WTC11 (cell line): ENCODE measurements around the gene SLC25A48.

Experiments
- CREB1 ChIP-seq: sonication (generic); formaldehyde crosslinking; IDR thresholded peaks from 2 replicates; pipeline ENCODE4 v1.8.0; 2023; ENCODE audit warnings: mild to moderate bottlenecking, missing genetic modification reagents
- CTCF ChIP-seq: fragments of 200-600 bp; IDR thresholded peaks from 2 replicates; pipeline ENCODE4 v1.8.0; 2022; ENCODE audit warnings: antibody characterized with exemption
- JUN ChIP-seq: sonication (generic); formaldehyde crosslinking; IDR thresholded peaks from 2 replicates; pipeline ENCODE4 v1.8.0; 2023; ENCODE audit warnings: mild to moderate bottlenecking, missing genetic modification reagents
- KAT7 ChIP-seq: sonication (generic); formaldehyde crosslinking; IDR thresholded peaks from 2 replicates; pipeline ENCODE4 v1.8.1; 2023; ENCODE audit warnings: missing genetic modification reagents, mild to moderate bottlenecking, borderline replicate concordance
- ZNF263 ChIP-seq: sonication (generic); formaldehyde crosslinking; IDR thresholded peaks from 2 replicates; pipeline ENCODE4 v1.8.1; 2022; ENCODE audit warnings: low read depth, mild to moderate bottlenecking, moderate library complexity, missing genetic modification reagents
- TF ChIP-seq, protein P1 (sequence below): sonication (generic); formaldehyde crosslinking; IDR thresholded peaks from 2 replicates; pipeline ENCODE4 v1.8.1; 2023; ENCODE audit warnings: mild to moderate bottlenecking, missing genetic modification reagents

- TF ChIP-seq CTCF (no peak), CREB1 (CRISPR knock-in tag) (no peak), KAT7 (CRISPR knock-in tag) (no peak), ZNF263 (CRISPR knock-in tag) (no peak), JUN (CRISPR knock-in tag) (no peak)
- TF ChIP-seq, protein P1, sequence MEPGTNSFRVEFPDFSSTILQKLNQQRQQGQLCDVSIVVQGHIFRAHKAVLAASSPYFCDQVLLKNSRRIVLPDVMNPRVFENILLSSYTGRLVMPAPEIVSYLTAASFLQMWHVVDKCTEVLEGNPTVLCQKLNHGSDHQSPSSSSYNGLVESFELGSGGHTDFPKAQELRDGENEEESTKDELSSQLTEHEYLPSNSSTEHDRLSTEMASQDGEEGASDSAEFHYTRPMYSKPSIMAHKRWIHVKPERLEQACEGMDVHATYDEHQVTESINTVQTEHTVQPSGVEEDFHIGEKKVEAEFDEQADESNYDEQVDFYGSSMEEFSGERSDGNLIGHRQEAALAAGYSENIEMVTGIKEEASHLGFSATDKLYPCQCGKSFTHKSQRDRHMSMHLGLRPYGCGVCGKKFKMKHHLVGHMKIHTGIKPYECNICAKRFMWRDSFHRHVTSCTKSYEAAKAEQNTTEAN (CRISPR knock-in tag): no peak
These were observed 17.7 kb downstream of the SLC25A48 start for GRCh38 chr5:135851915-135852845.
